SK-N-SH treated with all-trans-retinoic acid at 6 μM for 48 hours (cell line): Measurements from ENCODE around the gene HSPA12A.

Source experiments
- ATAC-seq: fragments of 200-7000 bp; cut with Tn5 transposase; 3 replicates; pipeline ENCODE4 v1.9.1; 2020; ENCODE audit warnings: mild to moderate bottlenecking, moderate library complexity
- ARNTL ChIP-seq: fragments of 450-650 bp; formaldehyde crosslinking; IDR thresholded peaks from 2 replicates; pipeline ENCODE4 v1.5.0; 2020; ENCODE audit warnings: low read depth, mild to moderate bottlenecking, moderate library complexity, borderline replicate concordance
- BACH2 ChIP-seq: fragments of 250-450 bp; sonication (Bioruptor Pico); IDR thresholded peaks from 2 replicates; pipeline ENCODE4 v1.9.0; 2021; ENCODE audit warnings: mild to moderate bottlenecking, borderline replicate concordance
- CREB5 ChIP-seq: fragments of 250-450 bp; sonication (Bioruptor Pico); IDR thresholded peaks from 2 replicates; pipeline ENCODE4 v1.5.1; 2020; ENCODE audit warnings: low read depth, mild to moderate bottlenecking, moderate library complexity
- CSDC2 ChIP-seq: fragments of 250-450 bp; sonication (Bioruptor Pico); IDR thresholded peaks from 2 replicates; pipeline ENCODE4 v1.5.0; 2020; ENCODE audit warnings: mild to moderate bottlenecking, moderate library complexity
- CSRNP3 ChIP-seq: fragments of 250-450 bp; sonication (Bioruptor Pico); IDR thresholded peaks from 2 replicates; pipeline ENCODE4 v1.5.1; 2021; ENCODE audit warnings: mild to moderate bottlenecking, moderate library complexity
- ESRRG ChIP-seq: fragments of 250-450 bp; sonication (Bioruptor Pico); IDR thresholded peaks from 2 replicates; pipeline ENCODE4 v1.6.1; 2021; ENCODE audit warnings: mild to moderate bottlenecking
- ISL1 ChIP-seq: fragments of 250-450 bp; sonication (Bioruptor Pico); IDR thresholded peaks from 2 replicates; pipeline ENCODE4 v2.1.2; 2022; ENCODE audit warnings: mild to moderate bottlenecking, moderate library complexity
- PATZ1 ChIP-seq: fragments of 250-450 bp; sonication (Bioruptor Pico); IDR thresholded peaks from 2 replicates; pipeline ENCODE4 v1.8.0; 2020; ENCODE audit warnings: mild to moderate bottlenecking, moderate library complexity, borderline replicate concordance
- POU6F1 ChIP-seq: fragments of 250-450 bp; sonication (Bioruptor Pico); IDR thresholded peaks from 2 replicates; pipeline ENCODE4 v1.8.0; 2021; ENCODE audit warnings: low read depth, mild to moderate bottlenecking, moderate library complexity, borderline replicate concordance
- PPARA ChIP-seq: fragments of 250-450 bp; sonication (Bioruptor Pico); IDR thresholded peaks from 2 replicates; pipeline ENCODE4 v1.5.0; 2020; ENCODE audit warnings: mild to moderate bottlenecking, borderline replicate concordance
- RARB ChIP-seq: fragments of 250-450 bp; sonication (Bioruptor Pico); IDR thresholded peaks from 2 replicates; pipeline ENCODE4 v1.8.0; 2021; ENCODE audit warnings: mild to moderate bottlenecking, moderate library complexity
- SNAI2 ChIP-seq: fragments of 250-450 bp; sonication (Bioruptor Pico); IDR thresholded peaks from 2 replicates; pipeline ENCODE4 v1.5.0; 2020; ENCODE audit warnings: mild to moderate bottlenecking, moderate library complexity
- TCF4 ChIP-seq: fragments of 250-450 bp; sonication (Bioruptor Pico); IDR thresholded peaks from 2 replicates; pipeline ENCODE4 v1.8.0; 2021; ENCODE audit warnings: mild to moderate bottlenecking, moderate library complexity, borderline replicate concordance
- TOX ChIP-seq: fragments of 250-450 bp; sonication (Bioruptor Pico); IDR thresholded peaks from 2 replicates; pipeline ENCODE4 v1.8.0; 2021; ENCODE audit warnings: mild to moderate bottlenecking, moderate library complexity, borderline replicate concordance
- TSHZ2 ChIP-seq: fragments of 250-450 bp; sonication (Bioruptor Pico); IDR thresholded peaks from 2 replicates; pipeline ENCODE4 v1.5.0; 2020; ENCODE audit warnings: mild to moderate bottlenecking, moderate library complexity
- ZC3H10 ChIP-seq: fragments of 250-450 bp; sonication (Bioruptor Pico); IDR thresholded peaks from 2 replicates; pipeline ENCODE4 v1.5.1; 2021; ENCODE audit warnings: mild to moderate bottlenecking, moderate library complexity
- ZFP3 ChIP-seq: fragments of 250-450 bp; sonication (Bioruptor Pico); IDR thresholded peaks from 2 replicates; pipeline ENCODE4 v1.5.0; 2020; ENCODE audit warnings: mild to moderate bottlenecking, moderate library complexity
- ZFP30 ChIP-seq: fragments of 450-650 bp; formaldehyde crosslinking; IDR thresholded peaks from 2 replicates; pipeline ENCODE4 v1.5.0; 2022; ENCODE audit warnings: mild to moderate bottlenecking, moderate library complexity
- ZNF565 ChIP-seq: fragments of 450-650 bp; formaldehyde crosslinking; conservative IDR thresholded peaks from 2 replicates; pipeline ENCODE4 v1.5.0; 2020; ENCODE audit warnings: low read depth, mild to moderate bottlenecking, moderate library complexity
- ZNF70 ChIP-seq: fragments of 450-650 bp; formaldehyde crosslinking; IDR thresholded peaks from 2 replicates; pipeline ENCODE4 v1.5.0; 2020; ENCODE audit warnings: mild to moderate bottlenecking, moderate library complexity
- ZNF8 ChIP-seq: fragments of 450-650 bp; formaldehyde crosslinking; IDR thresholded peaks from 2 replicates; pipeline ENCODE4 v1.5.0; 2020; ENCODE audit warnings: mild to moderate bottlenecking, moderate library complexity

Gene HSPA12A

DNA sequence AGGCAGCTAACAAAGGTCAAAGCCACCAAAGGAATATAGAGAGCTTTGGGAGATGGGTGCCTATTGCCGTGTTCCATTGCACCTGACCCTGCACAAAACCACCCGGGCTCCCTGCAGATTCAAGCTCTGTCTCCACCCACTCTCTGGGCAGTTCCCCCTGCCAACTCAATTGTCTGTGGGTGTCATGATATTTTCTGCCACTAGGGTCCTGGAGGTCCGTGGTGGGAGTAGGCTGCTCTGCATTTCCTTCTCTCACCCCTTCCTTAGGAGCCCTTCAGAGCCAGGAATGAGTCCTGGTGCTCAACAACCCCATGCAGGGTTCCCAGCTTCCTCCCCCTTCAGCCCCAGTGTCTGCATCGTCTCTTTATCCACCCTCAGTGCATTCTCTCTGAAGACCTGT, 87.5 kb downstream of the HSPA12A start:
- ATAC-seq: peak; percentile 40; the same call in 1 of the 3 replicates
- TF ChIP-seq RARB (CRISPR knock-in tag) (no peak), PPARA (CRISPR knock-in tag) (no peak), ZFP30 (CRISPR knock-in tag) (no peak), ZFP3 (CRISPR knock-in tag) (no peak)

DNA sequence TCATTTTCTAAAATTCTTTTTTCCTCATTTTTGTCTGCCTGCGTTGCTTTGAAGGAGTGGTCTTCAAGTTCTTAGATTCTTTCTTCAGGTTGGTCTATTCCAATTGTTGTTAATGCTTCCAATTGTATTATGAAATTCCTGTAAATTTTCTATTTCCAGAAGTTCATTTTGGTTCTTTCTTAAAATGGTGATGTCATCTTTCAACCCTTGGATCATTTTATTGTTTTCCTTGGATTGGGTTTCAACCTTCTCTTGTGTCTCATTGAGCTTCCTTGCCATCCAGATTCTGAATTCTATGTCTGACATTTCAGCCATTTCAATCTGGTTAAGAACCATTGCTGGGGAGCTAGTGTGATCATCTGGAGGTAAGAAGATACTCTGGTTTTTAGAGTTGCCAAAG, 88.5 kb downstream of the HSPA12A start:
- TF ChIP-seq CSDC2 (CRISPR knock-in tag) (no peak), ZNF565 (no peak), BACH2 (CRISPR knock-in tag) (no peak), ESRRG (CRISPR knock-in tag) (no peak), TSHZ2 (CRISPR knock-in tag) (no peak), PATZ1 (no peak), ZNF8 (CRISPR knock-in tag) (no peak), CREB5 (no peak), SNAI2 (no peak), ZFP30 (CRISPR knock-in tag) (no peak), ZNF70 (CRISPR knock-in tag) (no peak), POU6F1 (no peak), ISL1 (CRISPR knock-in tag) (no peak), CSRNP3 (no peak), ZFP3 (CRISPR knock-in tag) (no peak), ARNTL (no peak), TCF4 (CRISPR knock-in tag) (no peak), TOX (CRISPR knock-in tag) (no peak), ZC3H10 (no peak), PPARA (CRISPR knock-in tag) (no peak)
- no peak for ATAC-seq

DNA sequence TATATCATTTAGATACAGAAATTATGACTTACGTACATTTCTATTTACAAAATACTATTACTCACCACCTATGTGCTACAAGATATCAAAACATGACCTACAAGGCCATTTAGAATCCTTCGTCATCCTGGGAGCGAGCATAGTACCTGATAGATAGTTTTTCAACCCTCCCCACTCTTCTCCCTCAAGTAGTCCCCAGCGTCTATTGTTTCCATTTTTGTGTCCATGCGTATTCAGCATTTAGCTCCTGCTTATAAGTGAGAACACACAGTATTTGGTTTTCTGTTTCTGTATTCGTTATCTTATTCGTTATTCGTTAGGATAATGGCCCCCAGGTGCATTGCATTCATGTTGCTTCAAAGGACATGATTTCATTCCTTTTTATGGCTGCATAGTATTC, 93.5 kb downstream of the HSPA12A start:
- no peak for TF ChIP-seq ESRRG (CRISPR knock-in tag)
- no peak for TF ChIP-seq CSRNP3
- no peak for TF ChIP-seq ARNTL
- ATAC-seq: no peak
